Esophagus muscularis mucosa (tissue), 4 donors: Measurements from ENCODE around the gene TENM3.
"Not testable (repeated sequence)": the region's sequence is repeated elsewhere in the genome, so short reads cannot be mapped to it uniquely, and the experiment has no call there.

Experiments
- CTCF ChIP-seq, 3 experiments: fragments of 200-600 bp in 2 of 3; fragments of 450-650 bp in 1 of 3; sonication (generic) in 2 of 3; IDR thresholded peaks; one replicate each; pipeline ENCODE4 v1.5.1; 2017 to 2019; ENCODE audit warnings: antibody characterized with exemption in 3 of 3, mild to moderate bottlenecking in 2 of 3, moderate library complexity in 1 of 3
- EP300 ChIP-seq: sonication (generic); formaldehyde crosslinking; IDR thresholded peaks from one replicate; pipeline ENCODE4 v1.6.1; 2017; ENCODE audit warnings: antibody characterized with exemption
- POLR2A ChIP-seq: fragments of 450-650 bp; IDR thresholded peaks from one replicate; pipeline ENCODE4 v1.6.1; 2017; ENCODE audit warnings: antibody characterized with exemption, moderate library complexity, mild to moderate bottlenecking, low read depth

DNA sequence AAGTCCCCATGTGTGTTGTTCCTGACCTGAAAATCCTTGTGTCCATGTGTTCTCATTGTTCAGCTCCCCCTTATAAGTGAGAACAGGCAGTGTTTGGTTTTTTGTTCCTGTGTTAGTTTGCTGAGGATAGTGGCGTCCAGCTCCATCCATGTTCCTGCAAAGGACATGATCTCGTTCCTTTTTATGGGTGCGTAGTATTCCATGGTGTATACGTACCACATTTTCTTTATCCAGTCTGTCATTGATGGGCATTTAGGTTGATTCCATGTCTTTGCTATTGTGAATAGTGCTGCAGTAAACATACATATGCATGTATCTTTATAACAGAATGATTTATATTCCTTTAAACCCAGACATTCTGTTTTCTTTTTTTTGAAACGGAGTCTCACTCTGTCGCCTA is 6.2 kb upstream of the TENM3 start:
- not testable (repeated sequence) for TF ChIP-seq CTCF (IDR thresholded peaks at IDR 0.05); EP300; POLR2A
